Measurements from ENCODE around the gene SPRR4. TPM values are rescaled to one million over a fixed set of nuclear protein-coding genes. Genes with fewer than 3 reads are reported as not detected.

The SPRR4 gene, protein sequence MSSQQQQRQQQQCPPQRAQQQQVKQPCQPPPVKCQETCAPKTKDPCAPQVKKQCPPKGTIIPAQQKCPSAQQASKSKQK
- not detected for polyA plus RNA-seq

DNA sequence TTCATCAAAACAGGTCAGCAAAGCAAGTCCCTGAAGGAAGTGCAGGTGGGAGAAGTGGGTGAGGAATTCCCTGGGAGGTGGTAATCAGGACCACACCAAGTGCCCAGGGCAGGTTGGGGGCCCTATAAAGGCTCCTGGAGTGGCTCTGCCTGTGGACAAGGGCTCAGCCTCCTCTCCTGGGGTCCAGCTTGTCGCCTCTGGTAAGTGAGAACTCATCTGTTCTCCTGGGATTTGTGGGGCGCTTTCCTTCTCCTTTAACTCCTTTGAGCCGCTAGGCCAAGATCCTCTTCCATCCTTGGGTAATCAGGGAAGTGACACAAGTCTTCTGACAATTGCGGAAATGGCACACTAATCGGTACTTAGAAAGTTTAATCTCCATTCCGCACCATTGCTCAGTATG is at the start of gene SPRR4:
TSS of gene SPRR4 (plus strand) at position 154 of the 400 bp plus-strand sequence. CDS start 1,243 bp downstream, outside the sequence.
- Mint-ChIP-seq H3K36me3 (no peaks in the 10 kb centered on the region), H3K27me3 (ENCODE audit: low read depth in 3 of 3) (peaks cover 5 to 8% (median 7%) of the 10 kb centered on the region in 3 donors), H3K4me3 (no peak within 1 kb of the TSS), H3K9me3 (no peaks in the 10 kb centered on the region), H3K4me1 (no peaks in the 10 kb centered on the region), H3K27ac (no peak within 1 kb of the TSS)
- no peak for DNase-seq

DNA sequence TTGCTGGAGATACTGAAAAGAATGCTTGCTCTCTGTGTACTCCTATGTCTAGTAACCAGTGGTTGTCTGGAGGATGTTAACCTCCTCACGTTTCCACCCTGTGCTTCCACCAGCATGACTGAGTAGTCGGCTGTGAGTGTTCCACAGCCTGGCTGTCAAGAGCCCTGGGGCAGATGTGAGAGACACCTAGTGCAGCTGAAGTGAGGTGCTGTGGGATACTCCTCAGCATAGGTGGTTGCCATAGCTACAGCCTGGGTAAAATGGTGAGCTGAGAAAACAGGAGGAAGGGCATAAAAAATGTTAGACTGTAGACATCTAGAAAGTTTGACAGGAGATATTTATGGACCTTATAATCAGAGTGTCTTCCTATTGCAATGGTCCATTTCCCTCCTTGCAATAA is 46.3 kb upstream of the SPRR4 start:
- no peak overlapping the region for H3K4me3 Mint-ChIP-seq
- peaks cover 0 to under 1% (median 0%) of the 10 kb centered on the region in 6 donors for H3K9me3 Mint-ChIP-seq
- H3K27ac Mint-ChIP-seq: no peak overlapping the region
- DNase-seq: no peak
- no peaks in the 10 kb centered on the region for H3K4me1 Mint-ChIP-seq
- H3K36me3 Mint-ChIP-seq: no peaks in the 10 kb centered on the region
- H3K27me3 Mint-ChIP-seq (ENCODE audit: low read depth in 3 of 3): peaks cover 0 to 8% (median 2%) of the 10 kb centered on the region in 3 donors

DNA sequence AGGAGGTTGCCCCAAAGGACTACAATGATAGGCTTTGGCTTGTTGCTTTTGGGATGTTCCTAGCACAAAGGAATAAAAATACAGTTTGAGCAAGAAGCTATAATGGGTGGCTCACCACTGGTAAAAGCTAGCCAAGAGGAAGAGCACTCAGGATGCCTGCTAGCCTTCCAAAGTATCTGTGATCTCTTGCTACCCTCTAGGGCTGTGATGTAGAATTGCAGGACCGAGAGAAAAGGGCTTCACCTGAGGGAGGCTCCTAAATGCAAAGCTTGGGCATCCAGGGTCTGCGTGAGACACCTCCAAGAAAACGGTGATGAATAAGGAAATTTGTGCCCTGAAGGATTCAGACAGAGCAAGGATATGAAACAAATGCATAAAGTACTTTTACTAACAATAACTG is 44.4 kb upstream of the SPRR4 start:
- no peak overlapping the region for H3K4me3 Mint-ChIP-seq

DNA sequence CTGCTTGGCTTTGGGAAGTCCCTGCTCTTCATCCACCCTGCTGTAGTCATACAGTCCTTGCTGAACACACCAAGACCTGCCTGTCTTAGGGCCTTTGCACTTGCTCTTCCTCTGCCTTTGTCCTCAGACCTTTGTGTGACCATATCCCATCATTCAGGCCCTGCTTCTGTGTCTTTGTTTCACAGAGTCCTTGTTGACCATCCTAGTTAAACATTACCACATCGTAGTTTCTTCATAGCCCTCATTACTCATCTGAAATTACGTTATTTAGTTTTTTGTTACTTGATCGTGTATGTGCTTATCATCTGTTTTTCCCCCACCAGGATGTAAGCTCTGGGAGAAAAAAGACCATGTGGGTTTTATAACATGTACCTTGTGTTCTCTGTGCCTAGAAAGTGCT is 41.8 kb upstream of the SPRR4 start:
- no peak for DNase-seq
- H3K9me3 Mint-ChIP-seq: no peaks in the 10 kb centered on the region
- no peak overlapping the region for H3K4me3 Mint-ChIP-seq
- H3K27ac Mint-ChIP-seq: no peak overlapping the region
- H3K27me3 Mint-ChIP-seq (ENCODE audit: low read depth in 3 of 3): peaks cover 0 to 10% (median 4%) of the 10 kb centered on the region in 3 donors
- no peaks in the 10 kb centered on the region for H3K36me3 Mint-ChIP-seq
- no peaks in the 10 kb centered on the region for H3K4me1 Mint-ChIP-seq

More for the DNA sequence above, 44.4 kb upstream of the SPRR4 start:
- H3K27ac Mint-ChIP-seq: no peak overlapping the region
- no peaks in the 10 kb centered on the region for H3K4me1 Mint-ChIP-seq
- H3K36me3 Mint-ChIP-seq: no peaks in the 10 kb centered on the region
- DNase-seq: no peak
- H3K27me3 Mint-ChIP-seq (ENCODE audit: low read depth in 3 of 3): peaks cover 0 to 8% (median 2%) of the 10 kb centered on the region in 3 donors
- H3K9me3 Mint-ChIP-seq: no peaks in the 10 kb centered on the region

DNA sequence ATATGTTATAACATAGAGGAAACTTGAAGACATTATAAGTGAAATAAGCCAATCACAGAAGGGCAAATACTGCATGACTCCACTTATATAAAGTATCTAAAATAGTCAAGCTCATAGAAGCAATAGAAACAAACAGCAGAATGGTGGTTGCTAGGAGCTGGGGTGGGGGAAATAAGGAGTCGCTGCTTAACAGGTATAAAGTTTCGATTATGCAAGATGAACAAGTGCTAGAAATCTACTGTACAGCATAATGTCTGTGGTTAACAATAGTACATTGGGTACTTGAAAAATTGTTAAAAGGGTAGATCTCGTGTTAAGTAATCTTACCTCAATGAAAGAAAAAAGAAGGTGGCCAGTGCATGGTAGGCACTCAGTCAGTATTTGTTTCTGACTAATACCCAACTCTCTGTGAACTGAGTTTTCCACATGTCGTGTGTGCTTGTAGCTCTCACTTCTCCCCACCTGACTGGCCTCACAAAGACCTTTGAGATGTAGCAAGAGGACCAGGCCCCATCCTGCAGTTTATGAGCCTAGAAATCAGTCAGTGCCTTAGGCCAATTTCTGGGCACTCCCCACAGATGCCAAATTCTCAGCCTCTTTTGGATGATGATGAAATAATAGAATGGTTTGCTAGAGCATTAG is 38.2 kb upstream of the SPRR4 start:
- H3K4me1 Mint-ChIP-seq: no peaks in the 10 kb centered on the region
- peaks cover 0 to 8% (median 6%) of the 10 kb centered on the region in 3 donors for H3K27me3 Mint-ChIP-seq (ENCODE audit: low read depth in 3 of 3)

DNA sequence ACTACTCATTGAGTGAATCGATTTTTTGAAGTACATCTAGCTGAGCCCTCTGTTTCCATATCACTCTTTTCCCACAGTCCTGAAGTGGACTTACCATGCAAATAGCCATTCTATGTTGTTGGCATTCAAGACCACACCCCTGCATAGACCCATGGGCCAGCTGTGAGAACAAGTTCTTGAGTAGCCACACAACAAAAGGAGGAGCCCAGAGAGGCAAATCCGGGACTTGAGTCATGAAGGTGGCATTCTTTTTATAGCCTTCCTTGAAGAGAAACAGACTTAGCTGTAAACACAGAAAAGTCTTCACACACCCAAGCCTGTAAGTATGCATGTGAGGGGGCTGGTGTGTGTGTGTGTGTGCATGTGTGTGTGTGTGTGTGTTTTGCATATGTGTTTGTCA is 37.3 kb upstream of the SPRR4 start:
- Mint-ChIP-seq H3K9me3 (no peaks in the 10 kb centered on the region), H3K27ac (no peak overlapping the region), H3K36me3 (no peaks in the 10 kb centered on the region), H3K4me1 (no peaks in the 10 kb centered on the region), H3K4me3 (no peak overlapping the region), H3K27me3 (ENCODE audit: low read depth in 3 of 3) (peaks cover 0 to 8% (median 6%) of the 10 kb centered on the region in 3 donors)
- no peak for DNase-seq

More for the DNA sequence above, 38.2 kb upstream of the SPRR4 start:
- no peaks in the 10 kb centered on the region for H3K9me3 Mint-ChIP-seq
- DNase-seq: no peak
- no peak overlapping the region for H3K27ac Mint-ChIP-seq
- H3K36me3 Mint-ChIP-seq: no peaks in the 10 kb centered on the region
- no peak overlapping the region for H3K4me3 Mint-ChIP-seq

DNA sequence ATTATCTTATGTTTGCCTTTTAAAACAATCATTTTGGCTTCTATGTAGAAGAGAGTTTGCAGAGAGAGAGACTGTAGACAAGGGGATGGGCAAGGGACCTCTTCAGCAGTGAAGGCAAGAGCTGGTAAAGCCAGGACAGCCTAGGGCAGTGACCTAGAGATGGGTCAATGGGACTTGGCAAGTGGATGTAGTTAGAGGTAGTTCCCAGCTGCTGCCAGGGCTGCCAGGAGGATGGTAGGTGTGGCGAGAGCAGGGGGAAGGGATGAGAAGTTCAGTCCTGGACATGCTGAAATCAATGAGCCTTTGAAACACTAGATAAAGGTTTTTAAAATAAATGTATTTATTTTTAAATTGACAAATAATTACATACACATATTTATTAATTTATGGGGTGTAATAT is 29.8 kb upstream of the SPRR4 start:
- no peak overlapping the region for H3K27ac Mint-ChIP-seq
- H3K36me3 Mint-ChIP-seq: no peaks in the 10 kb centered on the region
- peaks cover 0 to 4% (median 0%) of the 10 kb centered on the region in 6 donors for H3K9me3 Mint-ChIP-seq
- no peak overlapping the region for H3K4me3 Mint-ChIP-seq
- no peaks in the 10 kb centered on the region for H3K4me1 Mint-ChIP-seq
- DNase-seq: no peak
- peaks cover 1 to 11% (median 3%) of the 10 kb centered on the region in 3 donors for H3K27me3 Mint-ChIP-seq (ENCODE audit: low read depth in 3 of 3)

DNA sequence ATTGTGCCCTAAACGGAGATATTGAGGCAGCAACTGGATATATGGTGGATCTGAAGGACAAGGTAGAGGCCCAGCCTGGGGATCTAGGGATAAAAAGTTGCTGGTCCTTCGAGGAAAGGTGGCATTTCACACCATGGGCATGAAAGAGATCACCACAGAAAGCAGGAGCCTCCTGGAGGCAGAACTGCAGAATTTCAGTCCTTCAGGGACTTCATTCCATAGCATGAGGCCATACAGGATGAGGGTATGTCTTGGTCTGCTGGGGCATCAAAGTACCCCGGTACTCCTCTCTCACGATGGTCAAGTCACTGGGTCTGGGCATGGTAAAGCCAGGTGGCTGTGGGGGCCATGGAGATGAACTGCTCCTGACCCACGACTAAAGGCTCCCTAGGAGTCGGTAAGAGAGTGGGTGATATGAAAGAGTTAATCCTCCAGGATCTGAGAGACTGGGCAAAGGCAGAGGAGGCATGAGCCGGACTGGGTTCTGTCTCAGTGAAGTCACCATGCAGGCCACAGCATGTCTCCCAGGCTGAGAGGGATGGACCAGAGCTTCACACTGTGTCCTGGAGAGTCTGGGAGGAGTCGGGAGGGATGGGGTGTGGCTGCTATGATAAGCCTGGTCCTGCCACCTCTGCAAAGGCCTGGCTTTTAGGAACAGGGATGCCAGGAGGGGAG is 29.3 kb upstream of the SPRR4 start:
- H3K4me1 Mint-ChIP-seq: no peaks in the 10 kb centered on the region
- H3K27me3 Mint-ChIP-seq (ENCODE audit: low read depth in 3 of 3): peaks cover 1 to 11% (median 3%) of the 10 kb centered on the region in 3 donors
- H3K9me3 Mint-ChIP-seq: peaks cover 0 to 4% (median 0%) of the 10 kb centered on the region in 6 donors
- no peak for DNase-seq
- no peaks in the 10 kb centered on the region for H3K36me3 Mint-ChIP-seq
- no peak overlapping the region for H3K27ac Mint-ChIP-seq
- no peak overlapping the region for H3K4me3 Mint-ChIP-seq

DNA sequence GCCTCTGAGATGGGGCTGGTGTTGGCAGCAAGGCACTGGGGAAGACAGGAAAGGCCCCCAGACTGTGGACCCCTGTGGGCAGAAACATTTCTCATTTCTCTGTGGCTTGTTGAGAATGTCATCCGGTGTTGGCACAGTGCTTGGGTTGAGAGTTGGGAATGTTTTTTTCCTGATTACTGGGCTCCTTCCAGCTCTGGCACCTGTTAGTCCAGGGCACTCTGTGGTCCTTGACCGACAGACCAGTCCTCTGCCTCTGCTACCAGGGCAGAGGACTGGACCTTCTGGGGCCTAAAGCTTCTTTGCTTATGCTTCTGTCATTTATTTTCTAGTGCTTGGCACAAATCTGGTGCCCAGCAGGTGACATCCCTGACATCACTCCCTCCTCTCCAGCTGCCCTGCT is 28.3 kb upstream of the SPRR4 start:
- Mint-ChIP-seq H3K27ac (no peak overlapping the region), H3K4me3 (no peak overlapping the region)

DNA sequence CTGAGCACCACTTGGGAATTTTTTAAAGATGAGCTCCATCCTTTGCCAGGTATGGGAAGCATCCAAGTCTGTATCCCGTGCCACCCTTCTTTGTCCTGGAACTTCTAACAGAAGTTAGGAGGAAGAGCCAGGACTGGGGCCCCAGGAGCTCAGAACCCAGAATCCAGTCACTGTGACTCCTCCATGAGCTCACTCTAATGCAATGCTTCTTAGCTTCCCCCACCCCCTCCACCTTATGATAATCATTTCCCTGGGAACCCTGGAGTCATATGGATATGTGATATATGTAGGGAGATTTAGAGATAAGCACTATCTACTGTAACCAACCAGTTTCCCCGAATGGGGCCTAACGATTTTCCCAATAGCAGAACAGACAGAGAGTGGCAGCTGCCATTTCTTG is 24.2 kb upstream of the SPRR4 start:
- Mint-ChIP-seq H3K9me3 (no peaks in the 10 kb centered on the region), H3K36me3 (no peaks in the 10 kb centered on the region), H3K27me3 (ENCODE audit: low read depth in 3 of 3) (peaks cover 0 to 9% (median 4%) of the 10 kb centered on the region in 3 donors), H3K4me1 (no peaks in the 10 kb centered on the region), H3K27ac (no peak overlapping the region), H3K4me3 (no peak overlapping the region)
- no peak for DNase-seq

More for the DNA sequence above, 28.3 kb upstream of the SPRR4 start:
- no peaks in the 10 kb centered on the region for H3K4me1 Mint-ChIP-seq
- no peaks in the 10 kb centered on the region for H3K36me3 Mint-ChIP-seq
- H3K9me3 Mint-ChIP-seq: peaks cover 0 to 4% (median 0%) of the 10 kb centered on the region in 6 donors
- no peak for DNase-seq
- peaks cover 1 to 11% (median 3%) of the 10 kb centered on the region in 3 donors for H3K27me3 Mint-ChIP-seq (ENCODE audit: low read depth in 3 of 3)

DNA sequence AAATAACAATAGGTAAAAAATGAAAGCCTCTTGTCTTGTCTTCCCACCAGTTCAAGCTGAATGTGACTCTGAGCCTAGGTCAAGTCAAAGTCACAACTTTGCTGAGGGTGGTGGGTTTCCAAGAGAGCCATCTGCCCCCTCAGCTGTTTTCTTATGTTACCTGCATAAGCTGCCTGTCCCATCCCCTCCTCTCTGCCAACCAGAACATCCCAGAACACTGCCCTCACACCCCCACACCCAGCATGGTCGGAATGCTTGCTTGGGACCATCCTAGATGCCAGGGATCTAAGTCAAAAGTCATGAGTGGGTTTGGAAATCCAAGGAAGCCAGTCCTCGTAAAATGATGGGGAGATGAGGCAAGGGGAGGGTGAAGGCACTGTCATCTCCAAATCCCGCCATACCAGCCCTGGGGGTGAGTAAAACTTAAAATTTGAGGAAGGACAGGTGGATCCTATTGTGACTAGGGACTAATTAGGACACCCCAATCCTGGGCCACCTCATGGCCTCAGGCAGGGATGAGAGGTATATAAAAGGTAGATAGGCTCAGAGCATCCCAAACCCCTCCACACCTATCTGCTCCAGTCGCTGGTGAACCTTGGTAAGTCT is 23.7 kb upstream of the SPRR4 start, which contains the start of gene SPRR5:
TSS of gene SPRR5 (plus strand) at position 556 of the 606 bp plus-strand sequence. CDS start 1,349 bp downstream, outside the sequence.
- H3K9me3 Mint-ChIP-seq: no peaks in the 10 kb centered on the region
- peaks cover 0 to 9% (median 5%) of the 10 kb centered on the region in 3 donors for H3K27me3 Mint-ChIP-seq (ENCODE audit: low read depth in 3 of 3)
- no peaks in the 10 kb centered on the region for H3K36me3 Mint-ChIP-seq
- H3K4me1 Mint-ChIP-seq: no peaks in the 10 kb centered on the region
- H3K27ac Mint-ChIP-seq: no peak within 1 kb of the TSS
- H3K4me3 Mint-ChIP-seq: no peak within 1 kb of the TSS
- DNase-seq: no peak

DNA sequence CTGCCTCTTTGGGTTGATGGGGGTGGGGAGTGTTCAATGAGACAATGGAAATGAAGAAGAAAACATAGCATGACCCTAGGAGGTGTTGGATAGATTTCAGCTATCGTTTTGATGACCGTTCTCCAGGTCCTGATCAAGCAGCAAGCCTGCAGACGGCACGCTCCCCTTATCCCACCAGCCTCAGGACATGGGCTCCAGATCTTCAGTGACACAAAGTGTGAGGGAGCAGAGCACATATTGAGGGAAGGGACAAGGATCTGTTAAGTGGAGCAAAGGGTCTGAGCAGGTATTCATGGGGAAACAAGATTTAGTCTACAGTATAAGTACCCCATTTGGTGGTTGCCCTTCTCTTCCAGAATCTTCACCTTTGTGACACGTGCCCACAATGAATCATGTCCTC is 18.7 kb upstream of the SPRR4 start:
- H3K27ac Mint-ChIP-seq: no peak overlapping the region
- H3K4me1 Mint-ChIP-seq: no peaks in the 10 kb centered on the region
- peaks cover 0 to 7% (median 3%) of the 10 kb centered on the region in 3 donors for H3K27me3 Mint-ChIP-seq (ENCODE audit: low read depth in 3 of 3)
- no peak overlapping the region for H3K4me3 Mint-ChIP-seq
- no peaks in the 10 kb centered on the region for H3K9me3 Mint-ChIP-seq
- H3K36me3 Mint-ChIP-seq: no peaks in the 10 kb centered on the region
- DNase-seq: no peak

DNA sequence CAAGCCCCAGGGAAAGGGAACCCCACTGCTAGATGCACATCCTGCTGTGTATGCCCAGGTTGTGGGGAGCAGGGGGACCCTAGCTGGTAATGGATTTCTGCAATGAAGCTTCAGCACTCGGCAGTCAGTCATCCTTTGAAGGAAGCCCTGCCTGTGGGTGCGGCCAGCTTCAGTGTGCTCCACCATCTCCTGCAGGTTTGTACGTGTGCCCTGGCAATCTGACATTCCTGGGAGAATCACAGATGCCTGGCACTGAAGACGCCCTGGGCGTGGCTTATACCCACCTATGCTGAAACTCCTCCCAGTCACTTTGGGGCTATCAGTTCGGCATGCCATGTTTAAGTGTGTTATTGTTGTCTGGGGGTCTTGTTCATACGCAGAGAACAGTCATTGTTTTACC is 16.7 kb upstream of the SPRR4 start:
- DNase-seq: no peak

DNA sequence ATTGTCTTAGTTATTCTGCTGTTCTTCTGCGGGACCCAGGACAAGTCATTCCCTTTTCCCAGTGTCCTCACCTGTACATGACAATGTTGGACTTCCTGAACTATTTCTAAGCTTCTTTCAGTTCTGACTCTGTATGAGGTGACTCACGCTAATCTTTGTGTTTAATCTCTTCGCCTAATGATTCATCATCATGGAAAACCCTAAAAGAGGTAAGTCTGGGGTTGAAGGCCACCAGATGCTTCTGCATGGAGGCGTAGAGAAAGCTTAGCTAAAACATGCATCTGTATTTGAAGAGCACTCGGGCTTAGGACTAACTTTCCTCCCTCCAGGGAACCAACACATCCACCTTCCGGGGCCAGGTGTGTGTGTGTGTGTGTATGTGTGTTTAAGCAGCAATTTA is 16.0 kb upstream of the SPRR4 start:
- no peak overlapping the region for H3K4me3 Mint-ChIP-seq
- no peaks in the 10 kb centered on the region for H3K9me3 Mint-ChIP-seq
- DNase-seq: no peak
- H3K36me3 Mint-ChIP-seq: no peaks in the 10 kb centered on the region
- H3K27me3 Mint-ChIP-seq (ENCODE audit: low read depth in 3 of 3): peaks cover 2 to 5% (median 5%) of the 10 kb centered on the region in 3 donors
- H3K27ac Mint-ChIP-seq: no peak overlapping the region
- H3K4me1 Mint-ChIP-seq: no peaks in the 10 kb centered on the region

More for the DNA sequence above, 16.7 kb upstream of the SPRR4 start:
- Mint-ChIP-seq H3K4me1 (no peaks in the 10 kb centered on the region), H3K27me3 (ENCODE audit: low read depth in 3 of 3) (peaks cover under 1 to 5% (median 3%) of the 10 kb centered on the region in 3 donors), H3K36me3 (no peaks in the 10 kb centered on the region), H3K27ac (no peak overlapping the region), H3K4me3 (no peak overlapping the region), H3K9me3 (no peaks in the 10 kb centered on the region)
